CD4-positive, alpha-beta T cell (primary cell): Measurements from ENCODE around the gene RAB35. TPM values are rescaled to one million over a fixed set of nuclear protein-coding genes. Genes with fewer than 3 reads are reported as not detected.

ENCODE experiments used
- ATAC-seq: fragments of 200-7000 bp; cut with Tn5 transposase; one replicate; pipeline ENCODE4 v1.10.0; 2022; ENCODE audit warnings: mild to moderate bottlenecking; ENCODE audit not compliant: poor library complexity
- CTCF ChIA-PET: fragments of 350-600 bp; sonication (Branson Sonifier 250); formaldehyde crosslinking; loops from one replicate; lab custom pipeline; 2021; ENCODE audit warnings: antibody characterized with exemption, inconsistent platforms; lab: Charles Lee
- POLR2A ChIA-PET: fragments of 350-600 bp; sonication (Branson Sonifier 250); formaldehyde crosslinking; loops from one replicate; lab custom pipeline; 2021; ENCODE audit warnings: antibody characterized with exemption, inconsistent platforms; lab: Charles Lee
- DNase-seq, 14 experiments: peaks; one replicate each; pipeline ENCODE4 v3.0.0-alpha.2; 2013 to 2020; ENCODE audit warnings: mixed read lengths in 2 of 14
- H3K27ac ChIP-seq, 2 donors: one replicate each; pipeline versions ENCODE4 v1.5.1 to v1.7.0; 2013; ENCODE audit warnings: low read length in 2 of 2, low read depth in 1 of 2, mild to moderate bottlenecking in 1 of 2
- H3K27me3 ChIP-seq, 2 experiments: 1 replicate in 1 of 2; 2 replicates in 1 of 2; pipeline versions ENCODE4 v1.6.1 to v1.7.0; 2013; ENCODE audit warnings: low read length in 2 of 2, control low read depth in 1 of 2, mild to moderate bottlenecking in 1 of 2, moderate library complexity in 1 of 2; ENCODE audit not compliant: insufficient read depth in 2 of 2, control insufficient read depth in 1 of 2
- H3K36me3 ChIP-seq: one replicate; pipeline ENCODE4 v1.6.1; 2013; ENCODE audit warnings: low read length, control low read depth; ENCODE audit not compliant: insufficient read depth
- H3K4me1 ChIP-seq: one replicate; pipeline ENCODE4 v1.6.1; 2013; ENCODE audit warnings: low read length, control low read depth; ENCODE audit not compliant: insufficient read depth
- H3K4me3 ChIP-seq: one replicate; pipeline ENCODE4 v1.5.1; 2013; ENCODE audit warnings: mild to moderate bottlenecking, low read length, moderate library complexity
- H3K9me3 ChIP-seq, 2 experiments: 1 replicate in 1 of 2; 2 replicates in 1 of 2; pipeline versions ENCODE4 v1.6.1 to v1.7.0; 2013; ENCODE audit warnings: low read length in 2 of 2, mild to moderate bottlenecking in 2 of 2, control low read depth in 1 of 2, moderate library complexity in 1 of 2; ENCODE audit not compliant: control insufficient read depth in 1 of 2, insufficient read depth in 1 of 2
- H3K27ac Mint-ChIP-seq: one replicate; pipeline ENCODE4 v1.8.0; 2020; ENCODE audit warnings: mixed read lengths
- H3K27me3 Mint-ChIP-seq: one replicate; pipeline ENCODE4 v1.8.0; 2021; ENCODE audit warnings: mixed read lengths
- H3K36me3 Mint-ChIP-seq: one replicate; pipeline ENCODE4 v1.8.0; 2021; ENCODE audit warnings: low read depth, mixed read lengths
- H3K4me1 Mint-ChIP-seq: one replicate; pipeline ENCODE4 v1.8.0; 2021; ENCODE audit warnings: low read depth, mixed read lengths
- H3K4me3 Mint-ChIP-seq: one replicate; pipeline ENCODE4 v1.8.0; 2020; ENCODE audit warnings: mild to moderate bottlenecking, mixed read lengths
- H3K9me3 Mint-ChIP-seq: one replicate; pipeline ENCODE4 v1.8.0; 2020; ENCODE audit warnings: mixed read lengths
- intact Hi-C, 2 experiments: fragments of 100-400 bp; cut with DNase I in 1 of 2; cut with micrococcal nuclease in 1 of 2; formaldehyde crosslinking; loops; one replicate each; pipeline versions ENCODE4 v1.15.1 to v1.9.0; 2023 to 2025; cut with DNase I, micrococcal nuclease
- total RNA-seq, 174 experiments: library from RNA in 2 of 174; stranded (reverse) in 2 of 174; gene quantifications; one replicate each; pipeline ENCODE4 v1.2.3 and lab custom pipeline; 2021 to 2026
- TF ChIP-seq, protein P1 (sequence below): fragments of 200-600 bp; IDR thresholded peaks from one replicate; pipeline ENCODE4 v1.8.0; 2022; ENCODE audit warnings: antibody characterized with exemption, mild to moderate bottlenecking

Gene RAB35
- total RNA-seq, 2 experiments from 2014 or later: 49.7 to 53.8 TPM

DNA sequence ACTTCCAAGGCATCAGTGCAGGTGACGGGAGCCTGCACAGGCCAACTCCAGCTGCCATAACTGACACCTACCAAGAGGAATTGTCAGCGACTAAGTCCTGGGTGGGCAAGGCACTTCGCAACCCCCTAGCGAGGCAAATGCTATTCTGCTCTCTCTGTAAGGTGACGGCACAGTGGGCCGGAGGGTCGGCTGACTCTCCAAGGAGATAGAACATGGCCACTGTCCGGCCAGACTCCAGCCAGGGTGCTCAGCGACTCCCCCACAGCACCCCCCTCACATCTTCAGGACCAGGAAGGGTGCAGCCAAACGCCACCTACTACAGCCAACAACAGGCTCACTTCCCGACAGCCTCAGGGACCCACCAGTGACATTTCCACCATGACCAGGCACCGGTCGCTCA, 13.2 kb downstream of the RAB35 start:
- TF ChIP-seq, protein P1, sequence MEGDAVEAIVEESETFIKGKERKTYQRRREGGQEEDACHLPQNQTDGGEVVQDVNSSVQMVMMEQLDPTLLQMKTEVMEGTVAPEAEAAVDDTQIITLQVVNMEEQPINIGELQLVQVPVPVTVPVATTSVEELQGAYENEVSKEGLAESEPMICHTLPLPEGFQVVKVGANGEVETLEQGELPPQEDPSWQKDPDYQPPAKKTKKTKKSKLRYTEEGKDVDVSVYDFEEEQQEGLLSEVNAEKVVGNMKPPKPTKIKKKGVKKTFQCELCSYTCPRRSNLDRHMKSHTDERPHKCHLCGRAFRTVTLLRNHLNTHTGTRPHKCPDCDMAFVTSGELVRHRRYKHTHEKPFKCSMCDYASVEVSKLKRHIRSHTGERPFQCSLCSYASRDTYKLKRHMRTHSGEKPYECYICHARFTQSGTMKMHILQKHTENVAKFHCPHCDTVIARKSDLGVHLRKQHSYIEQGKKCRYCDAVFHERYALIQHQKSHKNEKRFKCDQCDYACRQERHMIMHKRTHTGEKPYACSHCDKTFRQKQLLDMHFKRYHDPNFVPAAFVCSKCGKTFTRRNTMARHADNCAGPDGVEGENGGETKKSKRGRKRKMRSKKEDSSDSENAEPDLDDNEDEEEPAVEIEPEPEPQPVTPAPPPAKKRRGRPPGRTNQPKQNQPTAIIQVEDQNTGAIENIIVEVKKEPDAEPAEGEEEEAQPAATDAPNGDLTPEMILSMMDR: no peak
- Histone ChIP-seq H3K4me3 (no peak overlapping the region), H3K36me3 (peaks cover 94% of the 10 kb centered on the region), H3K27me3 (no peaks in the 10 kb centered on the region), H3K27ac (no peak overlapping the region), H3K9me3 (no peaks in the 10 kb centered on the region), H3K4me1 (peaks cover 45% of the 10 kb centered on the region)
- DNase-seq (peak in 1 of 14 experiments; percentile 4), ATAC-seq (no peak)
- intact Hi-C loops: no loop called here
- POLR2A ChIA-PET: interaction anchor here (1.9 kb wide), 1 partner anchor 16 kb away, joined by 5 read pairs; no protein-coding TSS in a partner anchor
- Mint-ChIP-seq H3K4me3 (no peak overlapping the region), H3K27ac (peak overlapping the region; percentile 14), H3K36me3 (peaks cover 88% of the 10 kb centered on the region), H3K9me3 (no peaks in the 10 kb centered on the region), H3K4me1 (peaks cover 25% of the 10 kb centered on the region), H3K27me3 (no peaks in the 10 kb centered on the region)
- CTCF ChIA-PET: no interaction called here

DNA sequence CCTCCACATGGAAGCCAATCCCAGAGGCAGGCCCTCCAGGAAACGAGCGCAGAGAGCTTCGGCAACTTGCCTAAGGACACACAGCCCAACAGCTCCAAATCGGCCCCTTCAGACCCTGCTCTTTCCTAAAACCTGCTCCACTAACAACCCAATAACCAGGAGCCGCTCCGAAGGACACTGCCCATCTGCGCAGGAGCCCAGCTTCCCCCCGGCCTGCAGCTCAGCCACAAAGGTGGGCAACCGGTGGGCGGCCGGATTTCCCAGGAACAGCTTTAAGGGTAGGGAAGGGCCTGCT, 13.6 kb downstream of the RAB35 start:
- H3K27me3 ChIP-seq: no peaks in the 10 kb centered on the region
- POLR2A ChIA-PET: interaction anchor here (1.2 to 1.9 kb wide), 2 partner anchors 14 to 16 kb away, joined by 4 to 5 read pairs; partner anchors contain the start of gene RAB35
- H3K4me3 ChIP-seq: no peak overlapping the region
- no peak overlapping the region for H3K27ac ChIP-seq
- no peak for DNase-seq
- H3K27ac Mint-ChIP-seq: peak overlapping the region; percentile 14
- H3K27me3 Mint-ChIP-seq: no peaks in the 10 kb centered on the region
- H3K9me3 Mint-ChIP-seq: no peaks in the 10 kb centered on the region
- no peak overlapping the region for H3K4me3 Mint-ChIP-seq
- peaks cover 88% of the 10 kb centered on the region for H3K36me3 Mint-ChIP-seq
- H3K4me1 ChIP-seq: peaks cover 41% of the 10 kb centered on the region
- no peaks in the 10 kb centered on the region for H3K9me3 ChIP-seq
- CTCF ChIA-PET: no interaction called here
- H3K4me1 Mint-ChIP-seq: peaks cover 21% of the 10 kb centered on the region
- TF ChIP-seq, protein P1: no peak
- H3K36me3 ChIP-seq: peaks cover 94% of the 10 kb centered on the region
- no peak for ATAC-seq
- intact Hi-C loops: no loop called here

DNA sequence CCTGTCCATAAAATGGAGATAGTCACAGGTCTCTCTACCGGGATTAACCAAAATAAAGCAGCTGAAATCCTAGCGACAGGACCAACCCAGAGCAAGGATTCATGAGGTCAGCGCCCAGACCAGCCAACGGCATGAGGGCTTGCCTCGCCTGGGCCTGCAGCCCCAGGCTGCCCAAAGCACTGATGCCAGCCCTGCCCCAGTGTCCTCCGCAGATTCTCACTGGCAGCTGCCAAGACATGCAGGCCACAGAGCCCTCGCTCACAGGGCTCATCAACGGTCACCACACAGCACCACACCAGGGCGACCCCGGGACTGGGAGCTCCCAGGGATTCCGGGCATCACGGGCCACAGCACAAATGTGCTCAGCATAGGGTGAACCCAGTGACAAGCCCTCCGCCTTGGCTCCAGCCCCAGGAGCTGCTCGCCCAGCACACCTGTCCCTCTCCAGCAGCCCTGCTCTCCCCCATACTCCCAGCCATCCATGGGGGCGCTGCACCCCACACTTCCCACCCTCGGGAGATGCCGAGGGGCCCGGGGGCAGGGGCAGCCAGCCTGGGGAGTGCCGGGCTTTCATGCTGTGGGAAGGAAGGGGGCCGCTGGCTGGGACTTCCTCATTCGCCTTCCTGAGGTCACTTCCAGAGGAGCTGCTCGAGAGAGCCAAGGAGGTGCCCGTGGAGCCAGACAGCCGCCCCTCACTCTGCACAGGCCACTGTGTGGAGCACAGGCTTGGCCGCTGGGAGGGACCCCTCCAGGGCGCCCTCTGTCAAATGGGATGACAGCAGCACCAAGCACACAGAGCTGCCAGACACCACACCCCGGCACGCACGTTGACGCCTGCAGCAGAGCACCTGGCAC, 14.1 kb downstream of the RAB35 start:
- intact Hi-C loops: no loop called here
- no peaks in the 10 kb centered on the region for H3K27me3 ChIP-seq
- H3K27me3 Mint-ChIP-seq: no peaks in the 10 kb centered on the region
- ATAC-seq: no peak
- ChIA-PET POLR2A (interaction anchor here (1.2 to 1.9 kb wide), 2 partner anchors 14 to 15 kb away, joined by 4 to 5 read pairs; partner anchors contain the start of gene RAB35), CTCF (no interaction called here)
- H3K4me1 ChIP-seq: peaks cover 38% of the 10 kb centered on the region
- peaks cover 18% of the 10 kb centered on the region for H3K4me1 Mint-ChIP-seq
- no peaks in the 10 kb centered on the region for H3K9me3 Mint-ChIP-seq
- H3K9me3 ChIP-seq: no peaks in the 10 kb centered on the region
- TF ChIP-seq, protein P1: no peak
- H3K4me3 ChIP-seq: no peak overlapping the region
- peaks cover 93% of the 10 kb centered on the region for H3K36me3 ChIP-seq
- H3K4me3 Mint-ChIP-seq: no peak overlapping the region
- peak overlapping the region; percentile 21 to 30 for H3K27ac ChIP-seq
- peak overlapping the region; percentile 72 for H3K27ac Mint-ChIP-seq
- peak in 2 of 14 experiments; percentile 4 to 15 for DNase-seq
- H3K36me3 Mint-ChIP-seq: peaks cover 88% of the 10 kb centered on the region
